Epithelial cell of proximal tubule (primary cell): Measurements from ENCODE around the gene TSPYL1. TPM values are rescaled to one million over a fixed set of nuclear protein-coding genes. Genes with fewer than 3 reads are reported as not detected.

ENCODE experiments used
- DNase-seq: peaks from one replicate; pipeline ENCODE4 v3.0.0-alpha.2; 2011; ENCODE audit warnings: low read depth
- H3K4me3 ChIP-seq: 2 replicates; pipeline ENCODE4 v1.5.1; 2011; ENCODE audit warnings: low read depth, mild to moderate bottlenecking, low read length
- total RNA-seq: library from RNA; depleted of rRNA; stranded (reverse); fragments of >200 nt; gene quantifications from 2 replicates; pipeline ENCODE4 v1.2.3, GENCODE V29; 2015
- TF ChIP-seq, protein P1 (sequence below): conservative IDR thresholded peaks from 2 replicates; pipeline ENCODE4 v1.5.1; 2012; ENCODE audit warnings: low read depth, mild to moderate bottlenecking, low read length

Gene TSPYL1
- total RNA-seq, 1 donor from 2014 or later = 67.6 TPM

DNA sequence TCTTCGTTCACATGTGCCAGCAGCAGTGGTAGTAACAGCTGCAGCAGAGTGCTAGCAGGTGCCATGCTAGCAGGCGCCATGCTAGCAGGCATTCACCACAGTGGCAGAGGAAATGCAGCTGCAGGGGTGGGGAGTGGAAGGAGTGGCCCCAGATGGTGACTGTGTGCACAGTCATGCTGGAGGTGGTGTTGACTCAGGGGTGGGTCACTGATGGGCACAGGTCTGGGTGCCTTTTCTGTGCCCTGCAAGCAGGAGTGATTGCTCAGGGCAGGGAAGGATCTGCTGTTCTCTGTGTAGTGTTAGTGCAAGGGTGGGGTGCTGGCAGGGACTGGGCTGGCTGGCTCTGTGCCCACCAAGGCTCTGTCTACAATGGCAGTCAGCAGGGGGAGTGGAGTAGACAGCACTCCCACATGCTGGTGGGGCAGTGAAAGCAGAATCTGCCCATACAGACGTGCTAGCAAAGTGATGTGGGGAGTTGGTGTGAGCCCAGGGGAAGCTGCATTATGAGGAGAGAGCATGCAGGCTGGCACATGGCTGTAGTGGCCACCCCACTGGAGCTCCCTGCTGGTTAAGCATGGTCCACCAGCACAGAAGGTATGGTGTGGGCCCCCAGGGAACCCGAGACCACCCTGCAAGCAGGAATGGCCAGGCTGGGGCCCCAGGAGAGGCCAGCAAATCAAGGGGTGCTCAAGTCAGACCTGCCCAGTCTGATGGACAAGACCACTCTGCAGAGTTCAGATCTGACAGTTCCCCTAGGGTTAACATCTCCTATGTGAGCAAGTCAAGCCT is 14.5 kb downstream of the TSPYL1 start:
- no peak overlapping the region for H3K4me3 ChIP-seq

DNA sequence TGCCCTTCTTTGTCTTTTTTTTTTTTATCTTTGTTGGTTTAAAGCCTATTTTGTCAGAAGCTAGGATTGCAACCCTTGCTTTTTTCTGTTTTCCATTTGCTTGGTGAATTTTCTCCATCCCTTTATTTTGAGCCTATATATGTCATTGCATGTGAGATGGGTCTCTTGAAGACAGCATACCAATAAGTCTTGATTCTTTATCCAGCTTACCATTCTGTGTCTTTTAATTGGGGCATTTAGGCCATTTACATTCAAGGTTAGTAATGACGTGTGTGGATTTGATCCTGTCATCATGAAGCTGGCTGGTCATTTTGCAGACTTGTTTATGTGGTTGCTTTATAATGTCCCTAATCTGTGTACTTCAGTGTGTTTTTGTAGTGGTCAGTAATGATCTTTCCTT is 16.4 kb downstream of the TSPYL1 start:
- DNase-seq = no peak
- TF ChIP-seq, protein P1, sequence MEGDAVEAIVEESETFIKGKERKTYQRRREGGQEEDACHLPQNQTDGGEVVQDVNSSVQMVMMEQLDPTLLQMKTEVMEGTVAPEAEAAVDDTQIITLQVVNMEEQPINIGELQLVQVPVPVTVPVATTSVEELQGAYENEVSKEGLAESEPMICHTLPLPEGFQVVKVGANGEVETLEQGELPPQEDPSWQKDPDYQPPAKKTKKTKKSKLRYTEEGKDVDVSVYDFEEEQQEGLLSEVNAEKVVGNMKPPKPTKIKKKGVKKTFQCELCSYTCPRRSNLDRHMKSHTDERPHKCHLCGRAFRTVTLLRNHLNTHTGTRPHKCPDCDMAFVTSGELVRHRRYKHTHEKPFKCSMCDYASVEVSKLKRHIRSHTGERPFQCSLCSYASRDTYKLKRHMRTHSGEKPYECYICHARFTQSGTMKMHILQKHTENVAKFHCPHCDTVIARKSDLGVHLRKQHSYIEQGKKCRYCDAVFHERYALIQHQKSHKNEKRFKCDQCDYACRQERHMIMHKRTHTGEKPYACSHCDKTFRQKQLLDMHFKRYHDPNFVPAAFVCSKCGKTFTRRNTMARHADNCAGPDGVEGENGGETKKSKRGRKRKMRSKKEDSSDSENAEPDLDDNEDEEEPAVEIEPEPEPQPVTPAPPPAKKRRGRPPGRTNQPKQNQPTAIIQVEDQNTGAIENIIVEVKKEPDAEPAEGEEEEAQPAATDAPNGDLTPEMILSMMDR = no peak
- no peak overlapping the region for H3K4me3 ChIP-seq

More for the DNA sequence above, 14.5 kb downstream of the TSPYL1 start:
- TF ChIP-seq, protein P1 = no peak
- DNase-seq = no peak

DNA sequence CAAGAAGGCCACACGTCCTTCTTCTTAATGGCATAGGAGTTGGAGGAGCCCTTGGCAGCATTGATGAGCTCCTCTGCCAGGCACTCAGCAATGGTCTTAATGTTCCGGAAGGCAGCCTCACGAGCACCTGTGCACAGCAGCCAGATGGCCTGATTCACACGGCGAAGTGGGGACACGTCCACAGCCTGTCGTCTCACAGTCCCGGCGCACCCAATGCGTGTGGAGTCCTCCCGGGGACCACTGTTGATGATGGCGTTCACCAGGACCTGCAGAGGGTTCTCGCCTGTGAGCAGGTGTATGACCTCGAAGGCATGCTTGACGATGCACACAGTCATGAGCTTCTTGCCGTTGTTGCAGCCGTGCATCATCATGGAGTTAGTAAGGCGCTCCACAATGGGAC is 21.2 kb downstream of the TSPYL1 start:
- DNase-seq = no peak
- no peak overlapping the region for H3K4me3 ChIP-seq
- TF ChIP-seq, protein P1 = no peak

DNA sequence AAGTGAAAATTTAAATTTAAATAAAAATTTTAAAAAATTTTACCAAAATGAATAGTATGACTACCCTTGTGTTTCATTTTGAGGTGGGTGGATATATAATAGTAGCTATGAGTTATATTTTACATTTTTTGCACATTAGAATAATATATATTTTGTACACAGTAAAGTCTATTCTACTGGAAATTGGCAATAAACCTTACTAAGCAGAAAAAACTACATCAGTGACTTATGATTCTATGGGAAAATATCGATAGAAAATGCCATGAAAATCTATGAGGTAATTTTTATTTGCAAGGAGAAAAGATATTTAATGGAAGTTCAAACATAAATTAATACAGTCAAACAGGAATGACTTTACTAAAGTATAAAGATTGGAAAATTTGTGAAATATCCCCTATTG is 23.0 kb downstream of the TSPYL1 start:
- TF ChIP-seq, protein P1 = no peak

DNA sequence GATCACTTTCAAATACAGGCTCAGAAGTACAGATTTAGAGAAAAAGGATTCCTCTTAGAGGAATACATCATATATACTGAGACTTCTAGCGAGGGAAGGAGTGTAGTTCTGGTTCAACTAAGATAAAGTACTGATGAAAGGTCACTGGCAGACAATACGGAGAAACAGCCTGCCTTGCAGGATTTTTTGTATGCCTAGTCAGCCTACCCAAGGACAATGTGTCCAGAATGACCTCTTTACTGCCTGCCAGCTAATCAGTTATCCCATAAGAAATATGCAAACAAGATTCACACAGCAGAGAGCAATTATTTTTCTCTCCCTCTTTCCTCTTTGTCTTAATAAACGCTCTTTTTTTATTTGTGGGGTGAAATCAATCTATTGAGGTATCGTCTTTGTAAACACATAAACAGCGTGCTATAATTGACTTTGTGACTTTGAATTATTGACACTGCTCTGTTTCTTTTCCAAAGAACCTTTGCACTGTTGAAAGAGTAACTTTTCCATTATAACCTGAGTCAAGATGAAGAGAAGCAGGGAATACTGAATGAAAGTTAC is 24.4 kb downstream of the TSPYL1 start:
- peak overlapping the region; percentile 22 for H3K4me3 ChIP-seq
- DNase-seq = no peak
- TF ChIP-seq, protein P1 = no peak

More for the DNA sequence above, 23.0 kb downstream of the TSPYL1 start:
- no peak for DNase-seq
- H3K4me3 ChIP-seq = no peak overlapping the region

DNA sequence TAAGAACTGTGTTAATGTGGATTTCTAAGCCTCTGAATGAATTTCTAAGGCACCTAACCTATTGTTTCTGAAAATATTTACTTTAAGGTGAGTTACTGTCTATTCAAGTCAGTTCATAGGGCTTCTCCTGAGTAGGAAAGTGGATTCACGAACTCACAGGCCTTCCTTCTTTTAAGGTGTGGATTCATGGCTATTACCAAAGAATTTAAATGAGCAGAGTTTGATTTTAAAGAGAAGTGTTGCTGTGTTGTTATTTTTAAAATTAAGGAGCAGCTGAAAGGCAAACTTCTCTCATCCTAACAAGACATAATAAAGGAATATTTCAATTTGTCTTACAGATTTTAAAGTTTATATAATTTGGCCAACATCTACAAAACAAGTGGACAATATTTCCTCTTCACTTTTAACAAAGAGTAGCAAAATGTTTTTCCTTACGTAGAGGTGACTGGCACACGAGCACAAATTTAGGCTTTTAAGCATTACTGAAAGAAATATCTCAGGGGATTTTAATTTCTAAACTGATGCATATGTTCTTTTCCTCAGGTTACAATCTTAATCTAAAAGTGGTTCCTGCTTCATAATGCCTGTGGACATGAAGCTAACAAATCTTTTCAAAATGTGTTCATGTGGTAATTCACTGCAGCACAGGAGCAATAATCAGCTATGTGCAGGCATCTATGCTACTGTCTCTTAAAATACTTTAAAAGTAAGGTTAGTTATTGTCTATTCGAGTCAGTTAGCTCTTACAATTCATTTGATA is 25.3 kb downstream of the TSPYL1 start:
- peak overlapping the region; percentile 96 for H3K4me3 ChIP-seq
- TF ChIP-seq, protein P1 = no peak
- DNase-seq = no peak
